B cell (primary cell): ENCODE data around the gene HOXC6. TPM values are rescaled to one million over a fixed set of nuclear protein-coding genes. Genes with fewer than 3 reads are reported as not detected.

Experiments
- ATAC-seq: fragments of 200-7000 bp; cut with Tn5 transposase; one replicate; pipeline ENCODE4 v1.10.0; 2021; ENCODE audit warnings: low read depth, mild to moderate bottlenecking, moderate number of reproducible peaks, moderate library complexity
- CTCF ChIA-PET: fragments of 350-600 bp; sonication (Branson Sonifier 250); formaldehyde crosslinking; loops from one replicate; lab custom pipeline; 2021; ENCODE audit warnings: antibody characterized with exemption, inconsistent platforms; lab: Charles Lee
- POLR2A ChIA-PET: fragments of 350-600 bp; sonication (Branson Sonifier 250); formaldehyde crosslinking; loops from one replicate; lab custom pipeline; 2021; ENCODE audit warnings: antibody characterized with exemption; lab: Charles Lee
- DNase-seq: peaks from one replicate; pipeline ENCODE4 v3.0.0; 2013
- H2AFZ ChIP-seq: 2 replicates; pipeline ENCODE4 v1.6.1; 2012; ENCODE audit warnings: mild to moderate bottlenecking, low read depth, low read length; ENCODE audit not compliant: insufficient read depth, poor library complexity, severe bottlenecking
- H3K27ac ChIP-seq, 2 donors: 1 replicate in 1 of 2; 2 replicates in 1 of 2; pipeline ENCODE4 v1.5.1; 2012 to 2013; ENCODE audit warnings: low read length in 2 of 2, mild to moderate bottlenecking in 2 of 2, moderate library complexity in 1 of 2
- H3K27me3 ChIP-seq, 4 experiments: fragments of 200-600 bp in 1 of 4; sonication (generic) in 1 of 4; replicated peaks in 1 of 4; 1 replicate in 2 of 4; 2 replicates in 2 of 4; pipeline versions ENCODE4 v1.6.1 to v1.7.0; 2013 to 2016; ENCODE audit warnings: low read length in 3 of 4, mild to moderate bottlenecking in 2 of 4, mixed read lengths in 1 of 4, moderate library complexity in 1 of 4; ENCODE audit not compliant: insufficient read depth in 4 of 4, control insufficient read depth in 3 of 4; ENCODE audit errors: control extremely low read depth in 1 of 4
- H3K36me3 ChIP-seq, 2 experiments: replicated peaks in 1 of 2; 1 replicate in 1 of 2; 2 replicates in 1 of 2; pipeline versions ENCODE4 v1.6.1 to v1.7.1; 2013; ENCODE audit warnings: low read length in 1 of 2; ENCODE audit not compliant: insufficient read depth in 2 of 2, control insufficient read depth in 1 of 2; ENCODE audit errors: control extremely low read depth in 1 of 2, extremely low read depth in 1 of 2
- H3K4me1 ChIP-seq, 2 donors: fragments of 200-600 bp in 1 of 2; sonication (generic) in 1 of 2; 1 replicate in 1 of 2; 2 replicates in 1 of 2; pipeline versions ENCODE4 v1.5.1 to v1.6.1; 2013 to 2017; ENCODE audit warnings: low read length in 2 of 2; ENCODE audit not compliant: control insufficient read depth in 2 of 2, insufficient read depth in 2 of 2
- H3K4me2 ChIP-seq: replicated peaks from 2 replicates; pipeline ENCODE3; 2012; ENCODE audit warnings: mild to moderate bottlenecking, low read depth, low read length; ENCODE audit not compliant: poor library complexity, severe bottlenecking
- H3K4me3 ChIP-seq, 5 experiments: fragments of 200-600 bp in 1 of 5; sonication (generic) in 1 of 5; 1 replicate in 3 of 5; 2 replicates in 2 of 5; pipeline versions ENCODE4 v1.5.1 to v1.7.0; 2011 to 2016; ENCODE audit warnings: low read length in 4 of 5, mild to moderate bottlenecking in 4 of 5, low read depth in 2 of 5, control low read depth in 1 of 5, moderate library complexity in 1 of 5; ENCODE audit not compliant: insufficient read depth in 1 of 5; ENCODE audit errors: control extremely low read depth in 1 of 5, extremely low read depth in 1 of 5
- H3K79me2 ChIP-seq: fragments of 200-600 bp; sonication (generic); one replicate; pipeline ENCODE4 v1.6.0; 2016; ENCODE audit warnings: low read length; ENCODE audit not compliant: control insufficient read depth, insufficient read depth
- H3K9ac ChIP-seq: fragments of 200-600 bp; sonication (generic); 2 replicates; pipeline ENCODE4 v1.6.1; 2017; ENCODE audit warnings: mild to moderate bottlenecking, low read length, moderate library complexity
- H3K9me3 ChIP-seq, 3 donors: one replicate each; pipeline versions ENCODE4 v1.6.1 to v1.7.1; 2013; ENCODE audit warnings: low read length in 2 of 3; ENCODE audit not compliant: control insufficient read depth in 2 of 3, insufficient read depth in 1 of 3; ENCODE audit errors: control extremely low read depth in 1 of 3
- H4K20me1 ChIP-seq: 2 replicates; pipeline ENCODE4 v1.6.0; 2012; ENCODE audit warnings: mild to moderate bottlenecking, low read length; ENCODE audit not compliant: insufficient read depth, control insufficient read depth, poor library complexity, severe bottlenecking
- H3K27ac Mint-ChIP-seq: one replicate; pipeline ENCODE4 v1.8.0; 2021; ENCODE audit warnings: mixed read lengths
- H3K27me3 Mint-ChIP-seq: one replicate; pipeline ENCODE4 v1.8.0; 2021; ENCODE audit warnings: mixed read lengths
- H3K4me1 Mint-ChIP-seq: one replicate; pipeline ENCODE4 v1.8.0; 2021; ENCODE audit warnings: mixed read lengths
- H3K4me3 Mint-ChIP-seq: one replicate; pipeline ENCODE4 v1.8.0; 2021; ENCODE audit warnings: mixed read lengths
- H3K9me3 Mint-ChIP-seq: one replicate; pipeline ENCODE4 v1.8.0; 2022; ENCODE audit warnings: mixed read lengths; ENCODE audit not compliant: insufficient read depth
- CTCF ChIP-seq: fragments of 200-600 bp; IDR thresholded peaks from one replicate; pipeline ENCODE4 v1.8.0; 2022; ENCODE audit warnings: antibody characterized with exemption, mild to moderate bottlenecking
- EZH2 ChIP-seq: IDR thresholded peaks from 2 replicates; pipeline ENCODE4 v1.6.1; 2012; ENCODE audit warnings: borderline replicate concordance, low read depth, mild to moderate bottlenecking, moderate library complexity, low read length; ENCODE audit not compliant: insufficient read depth, poor library complexity, severe bottlenecking
- WGBS: methylation state at CpG from one replicate; pipeline ENCODE4 v1.1.5; 2013; ENCODE audit warnings: missing lambda C conversion rate; ENCODE audit not compliant: insufficient coverage; 5-methylcytosine and 5-hydroxymethylcytosine counted together
- intact Hi-C: fragments of 100-400 bp; cut with micrococcal nuclease; formaldehyde crosslinking; loops from one replicate; pipeline ENCODE4 v1.10.0; 2022
- polyA plus RNA-seq: library from polyadenylated mRNA; depleted of rRNA; stranded (reverse); fragments of >200 nt; gene quantifications from 2 replicates; pipeline ENCODE4 v1.2.3, GENCODE V29; 2012
- total RNA-seq, 2 donors: library from RNA; stranded (reverse); fragments of 120-200 nt in 1 of 2; gene quantifications; 1 replicate in 1 of 2; 2 replicates in 1 of 2; pipeline versions ENCODE4 v1.2.3 to v1.2.4, GENCODE V29; 2013 to 2022

The HOXC6 gene
- total and polyA plus RNA-seq, 2 donors (not counting 1 experiment from before 2014, with no cell fraction given) = not detected

- Histone ChIP-seq H3K9ac (no peak overlapping the region), H3K9me3 (peaks cover 0 to 66% (median 0%) of the 10 kb centered on the region in 3 donors), H3K4me2 (peak overlapping the region; percentile 96), H3K79me2 (no peaks in the 10 kb centered on the region), H3K4me3 (no peak overlapping the region), H3K36me3 (no peaks in the 10 kb centered on the region), H3K27ac (no peak overlapping the region), H2AFZ (no peak overlapping the region), H3K27me3 (peaks cover 0 to 99% (median 89%) of the 10 kb centered on the region in 4 experiments), H3K4me1 (peaks cover 33 to 69% of the 10 kb centered on the region in 2 donors), H4K20me1 (no peaks in the 10 kb centered on the region)
- H3K4me1 Mint-ChIP-seq = peaks cover 44% of the 10 kb centered on the region
- ChIA-PET POLR2A (no interaction called here), CTCF (interaction anchor here (0.9 kb wide), 1 partner anchor 197 kb away, joined by 3 read pairs; no protein-coding TSS in a partner anchor)
- H3K27me3 Mint-ChIP-seq = peaks cover 92% of the 10 kb centered on the region
- DNase-seq = no peak
- TF ChIP-seq EZH2 (no peak), CTCF (no peak)
- intact Hi-C loops = no loop called here
- H3K27ac Mint-ChIP-seq = peak overlapping the region; percentile 75
- no peaks in the 10 kb centered on the region for H3K9me3 Mint-ChIP-seq
- WGBS = 8% methylated on average over 19 of the region's 19 CpGs
- H3K4me3 Mint-ChIP-seq = peak overlapping the region; percentile 50
- no peak for ATAC-seq
These were observed 34.3 kb upstream of the HOXC6 start for GRCh38 chr12:53994009-53994263.

- Mint-ChIP-seq H3K27ac (peak overlapping the region; percentile 75), H3K27me3 (peaks cover 92% of the 10 kb centered on the region), H3K4me1 (peaks cover 39% of the 10 kb centered on the region), H3K4me3 (peak overlapping the region; percentile 89), H3K9me3 (no peaks in the 10 kb centered on the region)
- Histone ChIP-seq H3K27me3 (peaks cover 0 to 98% (median 87%) of the 10 kb centered on the region in 4 experiments), H3K27ac (no peak overlapping the region), H3K79me2 (no peaks in the 10 kb centered on the region), H3K4me3 (peak overlapping the region in 1 of 5 experiments; percentile 60), H3K9me3 (peaks cover 0 to 67% (median 0%) of the 10 kb centered on the region in 3 donors), H3K4me1 (peaks cover 29 to 64% of the 10 kb centered on the region in 2 donors), H4K20me1 (no peaks in the 10 kb centered on the region), H2AFZ (peak overlapping the region; percentile 70), H3K4me2 (peak overlapping the region; percentile 96), H3K9ac (peak overlapping the region; percentile 58), H3K36me3 (no peaks in the 10 kb centered on the region)
- intact Hi-C loops = loop anchor here (5.0 kb wide), 2 partner anchors 38 to 42 kb away; partner anchors contain the start of genes HOXC12 and HOXC5
- DNase-seq = no peak
- ATAC-seq = no peak
- ChIA-PET CTCF (interaction anchor here (0.9 kb wide), 1 partner anchor 196 kb away, joined by 3 read pairs; no protein-coding TSS in a partner anchor), POLR2A (interaction anchor here (0.7 kb wide), 1 partner anchor 219 kb away, joined by 3 read pairs; no protein-coding TSS in a partner anchor)
- TF ChIP-seq EZH2 (peak; percentile 23), CTCF (no peak)
- 8% methylated on average over 57 of the region's 60 CpGs for WGBS
These were observed 33.8 kb upstream of the HOXC6 start for GRCh38 chr12:53994264-53995001.
